NB4 (cell line): ENCODE measurements around the gene PCNX2.

Experiments used
- CTCF ChIP-seq: IDR thresholded peaks from one replicate; pipeline ENCODE4 v1.5.1; 2012; ENCODE audit warnings: low read depth, low read length
- TF ChIP-seq, protein P1 (sequence below): IDR thresholded peaks from 2 replicates; pipeline ENCODE4 v1.6.1; 2011; ENCODE audit warnings: low read depth, low read length

- TF ChIP-seq, protein P1, sequence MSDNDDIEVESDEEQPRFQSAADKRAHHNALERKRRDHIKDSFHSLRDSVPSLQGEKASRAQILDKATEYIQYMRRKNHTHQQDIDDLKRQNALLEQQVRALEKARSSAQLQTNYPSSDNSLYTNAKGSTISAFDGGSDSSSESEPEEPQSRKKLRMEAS, result no peak
- TF ChIP-seq CTCF, result no peak
These were observed 84.4 kb downstream of the PCNX2 start for GRCh38 chr1:233211106-233211505.
